Lung (tissue), 12 donors: ENCODE results near the gene PAX2. TPM values are rescaled to one million over a fixed set of nuclear protein-coding genes. Genes with fewer than 3 reads are reported as not detected.

Source experiments
- ATAC-seq: fragments of 200-7000 bp; cut with Tn5 transposase; one replicate; pipeline ENCODE4 v1.9.1; 2020; ENCODE audit warnings: moderate number of reproducible peaks; ENCODE audit not compliant: insufficient read depth, low FRiP score
- DNase-seq, 3 donors: peaks; one replicate each; pipeline ENCODE4 v3.0.0-alpha.2; 2013 to 2017
- H3K27ac ChIP-seq, 2 donors: one replicate each; pipeline ENCODE4 v1.5.1; 2013; ENCODE audit warnings: mild to moderate bottlenecking in 2 of 2, moderate library complexity in 2 of 2, control low read depth in 1 of 2, inconsistent platforms in 1 of 2, low read depth in 1 of 2, low read length in 1 of 2
- H3K27me3 ChIP-seq, 3 donors: one replicate each; pipeline ENCODE4 v1.5.1; 2013; ENCODE audit warnings: low read length in 2 of 3; ENCODE audit not compliant: control insufficient read depth in 3 of 3, insufficient read depth in 3 of 3
- H3K36me3 ChIP-seq, 4 donors: one replicate each; pipeline ENCODE4 v1.5.1; 2013; ENCODE audit warnings: low read length in 4 of 4, mild to moderate bottlenecking in 1 of 4, moderate library complexity in 1 of 4; ENCODE audit not compliant: control insufficient read depth in 4 of 4, insufficient read depth in 4 of 4
- H3K4me1 ChIP-seq, 5 donors: one replicate each; pipeline ENCODE4 v1.5.1; 2013; ENCODE audit warnings: low read length in 5 of 5, mild to moderate bottlenecking in 2 of 5, moderate library complexity in 1 of 5; ENCODE audit not compliant: control insufficient read depth in 5 of 5, insufficient read depth in 5 of 5
- H3K4me3 ChIP-seq: one replicate; pipeline ENCODE4 v1.5.1; 2013; ENCODE audit warnings: mild to moderate bottlenecking, control low read depth, moderate library complexity
- H3K9ac ChIP-seq, 2 donors: one replicate each; pipeline ENCODE4 v1.5.1; 2013; ENCODE audit warnings: low read length in 2 of 2, control low read depth in 1 of 2; ENCODE audit not compliant: insufficient read depth in 1 of 2
- H3K9me3 ChIP-seq, 4 donors: one replicate each; pipeline ENCODE4 v1.5.1; 2013; ENCODE audit warnings: low read length in 3 of 4, mild to moderate bottlenecking in 1 of 4, moderate library complexity in 1 of 4; ENCODE audit not compliant: control insufficient read depth in 4 of 4, insufficient read depth in 3 of 4
- CTCF ChIP-seq: IDR thresholded peaks from 2 replicates; pipeline ENCODE4 v1.5.1; 2012; ENCODE audit warnings: mild to moderate bottlenecking; ENCODE audit errors: control extremely low read depth, extremely low read depth
- WGBS, 2 donors: extraction: QIAGEN DNeasy Blood & Tissue Kit; methylation state at CpG; one replicate each; pipeline ENCODE4 v1.1.7; 2013; 5-methylcytosine and 5-hydroxymethylcytosine counted together
- polyA plus RNA-seq, 2 donors: library from polyadenylated mRNA; stranded (reverse); fragments of 200-250 nt; gene quantifications; one replicate each; pipeline ENCODE4 v1.2.1, GENCODE V29; 2013
- total RNA-seq, 2 donors: library from RNA; depleted of rRNA in 1 of 2; stranded (reverse); fragments of >200 nt in 1 of 2; gene quantifications; one replicate each; pipeline ENCODE4 v1.2.1, GENCODE V29; 2014 to 2021
- donor health status: control.
- donor health status: control.
- donor health status: Bipolar disorder and iron deficiency.
- donor health status: healthy.
- donor health status: DM: yes; HTN: yes; CAD: no.

Gene PAX2
- total and polyA plus RNA-seq, 4 donors: not detected

- Histone ChIP-seq H3K4me3 (no peak overlapping the region), H3K4me1 (no peaks in the 10 kb centered on the region), H3K27me3 (peaks cover 0 to 46% (median 26%) of the 10 kb centered on the region in 3 donors), H3K36me3 (no peaks in the 10 kb centered on the region), H3K9me3 (peaks cover 0 to 2% (median 0%) of the 10 kb centered on the region in 4 donors), H3K9ac (no peak overlapping the region), H3K27ac (no peak overlapping the region)
- DNase-seq (no peak), ATAC-seq (no peak)
- no peak for TF ChIP-seq CTCF
- 83 to 89% methylated on average over 2 of the region's 2 CpGs for WGBS, 2 donors
Measured at GRCh38 chr10:100848770-100849169, 103.4 kb downstream of the PAX2 start.

- no peak overlapping the region for H3K9ac ChIP-seq
- no peak overlapping the region for H3K27ac ChIP-seq
- H3K4me1 ChIP-seq: no peaks in the 10 kb centered on the region
- H3K9me3 ChIP-seq: peaks cover 0 to 10% (median 0%) of the 10 kb centered on the region in 4 donors
- no peaks in the 10 kb centered on the region for H3K36me3 ChIP-seq
- no peak for ATAC-seq
- DNase-seq: no peak
- peaks cover 0 to 33% (median 9%) of the 10 kb centered on the region in 3 donors for H3K27me3 ChIP-seq
- TF ChIP-seq CTCF: no peak
- WGBS, 2 donors: 51 to 62% methylated on average over 4 of the region's 4 CpGs
- H3K4me3 ChIP-seq: no peak overlapping the region
Measured at GRCh38 chr10:100858261-100858660, 112.9 kb downstream of the PAX2 start.

GRCh38 chr10:100858747-100859483, 113.5 kb downstream of the PAX2 start:
- no peak overlapping the region for H3K9ac ChIP-seq
- peaks cover 0 to 31% (median 9%) of the 10 kb centered on the region in 3 donors for H3K27me3 ChIP-seq
- H3K27ac ChIP-seq: no peak overlapping the region
- H3K9me3 ChIP-seq: peaks cover 0 to 9% (median 0%) of the 10 kb centered on the region in 4 donors
- H3K4me1 ChIP-seq: peaks cover 0 to 3% (median 0%) of the 10 kb centered on the region in 5 donors
- no peak overlapping the region for H3K4me3 ChIP-seq
- no peaks in the 10 kb centered on the region for H3K36me3 ChIP-seq
- no peak for DNase-seq
- TF ChIP-seq CTCF: no peak
- 64 to 67% methylated on average over 21 of the region's 21 CpGs for WGBS, 2 donors
- no peak for ATAC-seq

- ATAC-seq: no peak
- peaks cover 0 to 34% (median 9%) of the 10 kb centered on the region in 3 donors for H3K27me3 ChIP-seq
- no peak for TF ChIP-seq CTCF
- DNase-seq: no peak
- no peaks in the 10 kb centered on the region for H3K36me3 ChIP-seq
- H3K4me1 ChIP-seq: peaks cover 0 to 6% (median 0%) of the 10 kb centered on the region in 5 donors
- H3K9me3 ChIP-seq: peaks cover 0 to 9% (median 0%) of the 10 kb centered on the region in 4 donors
- no peak overlapping the region for H3K27ac ChIP-seq
- no peak overlapping the region for H3K4me3 ChIP-seq
- WGBS, 2 donors: 71 to 73% methylated on average over 6 of the region's 6 CpGs
- H3K9ac ChIP-seq: no peak overlapping the region
Measured at GRCh38 chr10:100859484-100859763, 114.0 kb downstream of the PAX2 start.
